OCI-LY3 (cell line): ENCODE measurements around the gene NUMA1.

ENCODE experiments used
- EZH2phosphoT487 ChIP-seq: fragments of 200-600 bp; shearing (Covaris generic); IDR thresholded peaks from 2 replicates; pipeline ENCODE4 v1.6.1; 2018; ENCODE audit warnings: antibody characterized with exemption, mixed run types, low read depth
- TF ChIP-seq, protein P1 (sequence below): fragments of 200-600, 300-600 bp; sonication (generic); IDR thresholded peaks from 2 replicates; pipeline ENCODE4 v1.5.1; 2014; ENCODE audit warnings: antibody characterized with exemption, low read length, low read depth

DNA sequence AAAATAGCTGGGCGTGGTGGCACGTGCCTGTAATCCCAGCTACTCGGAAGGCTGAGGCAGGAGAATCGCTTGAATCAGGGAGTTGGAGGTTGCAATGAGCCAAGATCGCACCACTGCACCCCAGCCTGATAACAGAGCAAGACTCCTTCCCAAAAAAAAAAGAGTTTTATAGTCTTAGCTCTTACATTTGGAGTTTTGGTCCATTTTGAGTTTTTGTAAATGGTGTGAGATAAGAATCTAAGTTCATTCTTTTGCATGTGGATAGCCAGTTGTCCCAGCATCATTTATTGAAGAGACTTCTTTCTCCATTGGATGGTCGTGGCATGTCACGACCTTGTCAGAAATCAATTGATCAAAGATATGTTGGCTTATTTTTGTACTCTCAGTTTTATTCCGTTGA, 116.9 kb downstream of the NUMA1 start:
- TF ChIP-seq, protein P1, sequence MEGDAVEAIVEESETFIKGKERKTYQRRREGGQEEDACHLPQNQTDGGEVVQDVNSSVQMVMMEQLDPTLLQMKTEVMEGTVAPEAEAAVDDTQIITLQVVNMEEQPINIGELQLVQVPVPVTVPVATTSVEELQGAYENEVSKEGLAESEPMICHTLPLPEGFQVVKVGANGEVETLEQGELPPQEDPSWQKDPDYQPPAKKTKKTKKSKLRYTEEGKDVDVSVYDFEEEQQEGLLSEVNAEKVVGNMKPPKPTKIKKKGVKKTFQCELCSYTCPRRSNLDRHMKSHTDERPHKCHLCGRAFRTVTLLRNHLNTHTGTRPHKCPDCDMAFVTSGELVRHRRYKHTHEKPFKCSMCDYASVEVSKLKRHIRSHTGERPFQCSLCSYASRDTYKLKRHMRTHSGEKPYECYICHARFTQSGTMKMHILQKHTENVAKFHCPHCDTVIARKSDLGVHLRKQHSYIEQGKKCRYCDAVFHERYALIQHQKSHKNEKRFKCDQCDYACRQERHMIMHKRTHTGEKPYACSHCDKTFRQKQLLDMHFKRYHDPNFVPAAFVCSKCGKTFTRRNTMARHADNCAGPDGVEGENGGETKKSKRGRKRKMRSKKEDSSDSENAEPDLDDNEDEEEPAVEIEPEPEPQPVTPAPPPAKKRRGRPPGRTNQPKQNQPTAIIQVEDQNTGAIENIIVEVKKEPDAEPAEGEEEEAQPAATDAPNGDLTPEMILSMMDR = no peak
- TF ChIP-seq EZH2phosphoT487 = no peak
